Spleen (tissue), 11 donors: ENCODE measurements around the gene TDRD3. TPM values are rescaled to one million over a fixed set of nuclear protein-coding genes. Genes with fewer than 3 reads are reported as not detected.

Experiments used
- DNase-seq: peaks from one replicate; pipeline ENCODE4 v3.0.0-alpha.2; 2020
- H3K27ac ChIP-seq, 8 donors: fragments of 200-600 bp; sonication (generic) in 7 of 8; 1 replicate in 4 of 8; 2 replicates in 4 of 8; pipeline versions ENCODE4 v1.5.0 to v1.8.0; 2016 to 2021; ENCODE audit warnings: inconsistent platforms in 4 of 8, mild to moderate bottlenecking in 4 of 8, moderate library complexity in 1 of 8
- H3K27me3 ChIP-seq, 7 donors: fragments of 200-600 bp; sonication (generic) in 6 of 7; replicated peaks in 1 of 7; 1 replicate in 4 of 7; 2 replicates in 3 of 7; pipeline versions ENCODE4 v1.5.0 to v1.8.0; 2016 to 2021; ENCODE audit warnings: inconsistent platforms in 3 of 7, mild to moderate bottlenecking in 1 of 7
- H3K36me3 ChIP-seq, 6 donors: fragments of 200-600 bp; sonication (generic) in 5 of 6; 1 replicate in 4 of 6; 2 replicates in 2 of 6; pipeline versions ENCODE4 v1.5.0 to v1.8.0; 2016 to 2021; ENCODE audit warnings: inconsistent platforms in 2 of 6
- H3K4me1 ChIP-seq, 6 donors: fragments of 200-600 bp; sonication (generic) in 5 of 6; 1 replicate in 3 of 6; 2 replicates in 3 of 6; pipeline versions ENCODE4 v1.5.0 to v1.8.0; 2016 to 2021; ENCODE audit warnings: inconsistent platforms in 3 of 6
- H3K4me3 ChIP-seq, 8 donors: fragments of 200-600 bp; sonication (generic) in 7 of 8; 1 replicate in 4 of 8; 2 replicates in 4 of 8; pipeline versions ENCODE4 v1.5.0 to v1.8.0; 2016 to 2021; ENCODE audit warnings: inconsistent platforms in 4 of 8, mild to moderate bottlenecking in 4 of 8, moderate library complexity in 2 of 8
- H3K9me3 ChIP-seq, 8 donors: fragments of 200-600 bp; sonication (generic) in 7 of 8; 1 replicate in 4 of 8; 2 replicates in 4 of 8; pipeline versions ENCODE4 v1.5.0 to v1.8.0; 2016 to 2021; ENCODE audit warnings: inconsistent platforms in 4 of 8
- POLR2A ChIP-seq, 3 donors: fragments of 450-650 bp; IDR thresholded peaks; one replicate each; pipeline ENCODE4 v1.5.1; 2017; ENCODE audit warnings: antibody characterized with exemption in 3 of 3, mild to moderate bottlenecking in 1 of 3
- POLR2AphosphoS5 ChIP-seq, 3 donors: sonication (generic); formaldehyde crosslinking; IDR thresholded peaks; one replicate each; pipeline ENCODE4 v1.5.1; 2017; ENCODE audit warnings: antibody characterized with exemption in 3 of 3
- WGBS, 5 donors: extraction: QIAGEN DNeasy Blood & Tissue Kit in 3 of 5; methylation state at CpG; one replicate each; pipeline versions ENCODE4 v1.1.5 to v1.1.7; 2013 to 2018; 5-methylcytosine and 5-hydroxymethylcytosine counted together
- intact Hi-C: fragments of 100-400 bp; cut with DNase I; formaldehyde crosslinking; loops from one replicate; pipeline ENCODE4 v1.15.0; 2023; ENCODE audit warnings: low total_unique reads
- polyA plus RNA-seq, 3 donors: library from polyadenylated mRNA; stranded (reverse); fragments of 200-250 nt; gene quantifications; one replicate each; pipeline ENCODE4 v1.2.1, GENCODE V29; 2013
- total RNA-seq, 7 donors: library from RNA; depleted of rRNA in 3 of 7; stranded (reverse); fragments of >200 nt in 3 of 7; fragmentation: NEBNext Ultra II Directional in 4 of 7; extraction: Animal tissue kit (Norgen Biotek cat#: 25700) in 4 of 7; gene quantifications; one replicate each; pipeline versions ENCODE4 v1.1.0 to v1.2.1, GENCODE V29; 2016 to 2021
- TF ChIP-seq, protein P1 (sequence below), 11 experiments: fragments of 200-600 bp in 7 of 11; fragments of 450-650 bp in 4 of 11; sonication (generic) in 4 of 11; IDR thresholded peaks in 8 of 11; conservative IDR thresholded peaks in 3 of 11; 1 replicate in 7 of 11; 2 replicates in 4 of 11; pipeline versions ENCODE4 v1.4.0 to v1.8.0; 2016 to 2021; ENCODE audit warnings: antibody characterized with exemption in 11 of 11, inconsistent platforms in 4 of 11, mild to moderate bottlenecking in 1 of 11
- donor health status: healthy with polysubstance abuse.
- donor health status: DM: no; HTN: no; CAD: no; lungs with moderate emphysema.
- donor health status: DM: no; HTN: no; CAD: no.
- donor health status: Bipolar disorder and iron deficiency.
- donor health status: healthy.
- donor health status: DM: no; HTN: no; CAD: no.
- donor health status: DM: yes; HTN: yes; CAD: no.

TDRD3 gene
- total and polyA plus RNA-seq, 10 donors: 9.5 to 36.4 (median 23.1) TPM

DNA sequence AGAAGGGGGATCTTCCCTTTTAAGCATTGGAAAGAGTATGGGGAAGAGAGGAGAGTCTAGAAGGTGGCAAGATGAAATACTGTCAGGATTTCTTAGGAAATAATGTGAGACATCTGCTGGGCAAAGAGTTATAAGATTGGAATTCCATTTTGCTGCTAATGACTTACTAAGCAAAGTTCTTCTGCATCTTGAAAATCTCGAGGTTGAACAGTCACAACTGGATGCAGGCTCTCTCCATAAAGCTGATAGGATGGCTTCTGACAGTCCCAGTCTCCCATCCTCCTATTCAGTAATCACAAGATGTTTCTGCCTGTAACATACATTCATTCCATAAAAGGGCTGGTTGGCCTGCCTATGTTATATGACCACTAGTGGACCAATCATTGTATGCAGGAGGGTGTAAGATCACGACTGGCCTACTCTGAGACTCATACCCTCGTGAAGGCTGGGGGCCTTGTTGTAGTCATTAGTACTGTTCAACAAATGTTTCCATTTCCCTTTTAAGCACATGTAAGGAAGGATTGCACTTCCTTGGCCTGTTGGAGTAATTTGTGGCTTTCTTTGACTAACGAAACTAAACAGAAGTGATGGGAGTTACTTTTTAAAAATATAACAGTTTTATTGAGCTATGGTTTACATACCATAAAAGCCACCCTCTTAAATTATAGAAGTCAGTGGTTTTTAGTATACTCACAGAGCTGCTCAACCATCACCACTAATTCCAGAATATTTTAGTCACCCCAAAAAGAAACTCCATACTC, 45.0 kb upstream of the TDRD3 start:
- WGBS, 5 donors: 47 to 70% (median 60%) methylated on average over 4 of the region's 4 CpGs

DNA sequence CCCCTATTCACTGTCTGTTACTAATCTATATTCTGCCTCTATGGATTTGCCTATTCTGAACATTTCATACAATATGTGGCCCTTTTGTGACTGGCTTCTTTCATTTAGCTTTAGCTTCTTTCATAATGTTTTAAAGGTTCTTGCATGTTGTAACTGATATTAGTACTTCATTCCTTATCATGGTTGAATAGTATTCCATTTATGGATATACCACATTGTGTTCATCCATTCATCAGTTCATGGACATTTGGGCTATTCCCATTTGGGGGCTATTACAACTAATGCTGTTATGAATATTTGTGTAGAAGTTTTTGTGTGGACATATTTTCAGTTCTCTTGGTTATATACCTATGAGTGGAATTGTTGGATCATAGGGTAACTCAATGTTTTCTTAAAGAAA, 44.4 kb upstream of the TDRD3 start:
- Histone ChIP-seq H3K9me3 (peaks cover 0 to 9% (median 0%) of the 10 kb centered on the region in 8 donors), H3K36me3 (no peaks in the 10 kb centered on the region), H3K27ac (no peak overlapping the region), H3K4me1 (no peaks in the 10 kb centered on the region), H3K27me3 (peaks cover 0 to 17% (median 0%) of the 10 kb centered on the region in 7 donors), H3K4me3 (no peak overlapping the region)
- intact Hi-C loops: no loop called here
- DNase-seq: no peak
- TF ChIP-seq POLR2AphosphoS5 (IDR thresholded peaks at IDR 0.05): no peak
- TF ChIP-seq POLR2A (IDR thresholded peaks at IDR 0.05): no peak
- TF ChIP-seq, protein P1, sequence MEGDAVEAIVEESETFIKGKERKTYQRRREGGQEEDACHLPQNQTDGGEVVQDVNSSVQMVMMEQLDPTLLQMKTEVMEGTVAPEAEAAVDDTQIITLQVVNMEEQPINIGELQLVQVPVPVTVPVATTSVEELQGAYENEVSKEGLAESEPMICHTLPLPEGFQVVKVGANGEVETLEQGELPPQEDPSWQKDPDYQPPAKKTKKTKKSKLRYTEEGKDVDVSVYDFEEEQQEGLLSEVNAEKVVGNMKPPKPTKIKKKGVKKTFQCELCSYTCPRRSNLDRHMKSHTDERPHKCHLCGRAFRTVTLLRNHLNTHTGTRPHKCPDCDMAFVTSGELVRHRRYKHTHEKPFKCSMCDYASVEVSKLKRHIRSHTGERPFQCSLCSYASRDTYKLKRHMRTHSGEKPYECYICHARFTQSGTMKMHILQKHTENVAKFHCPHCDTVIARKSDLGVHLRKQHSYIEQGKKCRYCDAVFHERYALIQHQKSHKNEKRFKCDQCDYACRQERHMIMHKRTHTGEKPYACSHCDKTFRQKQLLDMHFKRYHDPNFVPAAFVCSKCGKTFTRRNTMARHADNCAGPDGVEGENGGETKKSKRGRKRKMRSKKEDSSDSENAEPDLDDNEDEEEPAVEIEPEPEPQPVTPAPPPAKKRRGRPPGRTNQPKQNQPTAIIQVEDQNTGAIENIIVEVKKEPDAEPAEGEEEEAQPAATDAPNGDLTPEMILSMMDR (IDR thresholded peaks at IDR 0.05 in 8 of 11, conservative IDR thresholded peaks at IDR 0.05 in 3 of 11): no peak

More for the DNA sequence above, 45.0 kb upstream of the TDRD3 start:
- Histone ChIP-seq H3K27ac (no peak overlapping the region), H3K4me1 (no peaks in the 10 kb centered on the region), H3K9me3 (peaks cover 0 to 9% (median 0%) of the 10 kb centered on the region in 8 donors), H3K27me3 (peaks cover 0 to 17% (median 0%) of the 10 kb centered on the region in 7 donors), H3K4me3 (no peak overlapping the region), H3K36me3 (no peaks in the 10 kb centered on the region)
- no peak for DNase-seq
- TF ChIP-seq, protein P1 (IDR thresholded peaks at IDR 0.05 in 8 of 11, conservative IDR thresholded peaks at IDR 0.05 in 3 of 11): no peak
- intact Hi-C loops: no loop called here

DNA sequence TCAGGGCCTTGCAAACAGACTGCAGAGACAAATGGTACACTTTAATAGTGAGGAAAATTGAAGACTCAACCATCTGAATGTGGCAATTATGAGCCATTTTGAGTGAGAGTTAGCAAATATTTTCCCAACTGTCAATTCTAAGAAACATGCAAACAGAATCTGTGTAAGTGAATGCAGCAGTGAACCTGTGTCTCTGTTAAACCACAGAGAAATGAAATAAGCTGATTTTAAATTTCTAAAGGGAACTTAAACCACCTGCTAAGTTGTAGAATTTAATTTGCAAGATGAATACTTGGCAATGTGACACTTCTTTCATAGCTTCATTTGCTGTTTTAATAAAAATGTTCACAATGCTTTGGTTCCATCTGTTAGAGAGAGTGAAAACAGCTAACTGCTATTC, 42.0 kb upstream of the TDRD3 start:
- Histone ChIP-seq H3K4me1 (no peaks in the 10 kb centered on the region), H3K27me3 (peaks cover 0 to under 1% (median 0%) of the 10 kb centered on the region in 7 donors), H3K4me3 (no peak overlapping the region), H3K27ac (no peak overlapping the region), H3K36me3 (no peaks in the 10 kb centered on the region), H3K9me3 (peaks cover 0 to 9% (median 0%) of the 10 kb centered on the region in 8 donors)
- TF ChIP-seq POLR2AphosphoS5 (IDR thresholded peaks at IDR 0.05): no peak
- no peak for TF ChIP-seq POLR2A (IDR thresholded peaks at IDR 0.05)
- TF ChIP-seq, protein P1 (IDR thresholded peaks at IDR 0.05 in 8 of 11, conservative IDR thresholded peaks at IDR 0.05 in 3 of 11): no peak
- intact Hi-C loops: no loop called here
- no peak for DNase-seq

DNA sequence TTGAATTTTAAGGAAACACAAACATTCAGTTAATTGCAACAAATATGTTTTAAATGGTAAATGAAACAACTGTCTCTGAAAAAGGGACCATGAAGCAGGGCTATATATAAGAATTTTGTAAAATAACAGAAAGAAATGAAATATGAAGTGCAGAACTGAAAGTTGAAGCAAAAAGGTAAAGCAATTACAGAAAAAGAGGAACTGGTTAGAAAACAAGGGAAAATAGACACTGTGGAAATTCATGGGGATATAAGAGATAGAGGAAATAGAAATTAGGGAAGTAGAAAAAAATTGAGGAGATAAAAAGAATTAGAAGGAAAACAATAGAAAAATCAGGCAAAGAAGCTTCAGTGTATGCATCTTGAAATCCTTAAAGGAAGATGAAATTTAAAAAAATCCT, 40.0 kb upstream of the TDRD3 start:
- Histone ChIP-seq H3K27me3 (no peaks in the 10 kb centered on the region), H3K4me3 (no peak overlapping the region), H3K36me3 (no peaks in the 10 kb centered on the region), H3K27ac (no peak overlapping the region), H3K4me1 (no peaks in the 10 kb centered on the region), H3K9me3 (peaks cover 0 to 9% (median 0%) of the 10 kb centered on the region in 8 donors)
- intact Hi-C loops: no loop called here
- DNase-seq: no peak
- TF ChIP-seq, protein P1 (IDR thresholded peaks at IDR 0.05 in 8 of 11, conservative IDR thresholded peaks at IDR 0.05 in 3 of 11): no peak
- TF ChIP-seq POLR2A (IDR thresholded peaks at IDR 0.05): no peak
- TF ChIP-seq POLR2AphosphoS5 (IDR thresholded peaks at IDR 0.05): no peak
